ENCODE data around the gene NR6A1. TPM values are rescaled to one million over a fixed set of nuclear protein-coding genes. Genes with fewer than 3 reads are reported as not detected.

The NR6A1 gene
- total and polyA plus RNA-seq, 2 experiments from 2014 or later, result 44.2 to 139 TPM

DNA sequence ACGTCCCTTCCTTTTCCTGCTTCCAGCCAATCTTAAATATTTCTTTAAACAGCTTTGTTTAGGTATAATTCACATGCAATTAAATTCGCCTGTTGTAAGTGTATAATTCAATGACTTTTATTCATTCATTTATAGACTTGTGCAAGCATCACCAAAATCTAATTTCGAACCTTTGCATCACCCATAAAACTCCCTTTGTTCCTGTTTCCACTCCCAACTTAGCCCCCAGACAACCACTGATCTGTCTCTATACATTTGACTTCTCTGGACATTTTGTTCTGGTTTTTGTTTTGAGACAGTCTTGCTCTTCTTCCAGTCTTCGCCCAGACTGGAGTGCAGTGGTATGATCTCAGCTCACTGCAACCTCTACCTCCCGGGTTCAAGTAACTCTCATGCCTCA, 71.5 kb downstream of the NR6A1 start:
- Histone ChIP-seq H3K4me1 (ENCODE audit: insufficient read depth) (peaks cover 36% of the 10 kb centered on the region), H3K27ac (ENCODE audit: low read depth) (no peak overlapping the region), H3K4me3 (no peak overlapping the region), H3K79me2 (replicated peaks; ENCODE audit: insufficient read depth) (no peaks in the 10 kb centered on the region; the same call in 1 of the 2 replicates), H2AFZ (no peak overlapping the region), H3K9me2 (ENCODE audit: insufficient read depth) (no peaks in the 10 kb centered on the region), H3K36me3 (ENCODE audit: insufficient read depth) (no peaks in the 10 kb centered on the region), H3K4me2 (no peak overlapping the region), H3K27me3 (ENCODE audit: insufficient read depth) (no peaks in the 10 kb centered on the region), H3F3A (replicated peaks; ENCODE audit: low read depth) (no peaks in the 10 kb centered on the region), H4K20me1 (replicated peaks; ENCODE audit: insufficient read depth) (no peaks in the 10 kb centered on the region)
- DNase-seq (ENCODE audit: low spot score) (no peak), ATAC-seq (no peak)
- Mint-ChIP-seq H3K36me3 (ENCODE audit: low read depth) (peaks cover 21% of the 10 kb centered on the region), H3K4me1 (peaks cover 45% of the 10 kb centered on the region), H3K27me3 (ENCODE audit: insufficient read depth, low read depth, poor library complexity) (peaks cover 14% of the 10 kb centered on the region), H3K4me3 (no peak overlapping the region), H3K27ac (peak overlapping the region; percentile 21), H3K9me3 (peaks cover 4% of the 10 kb centered on the region; the same call in 1 of the 3 replicates)
- TF ChIP-seq EZH2 (IDR thresholded peaks at IDR 0.05; ENCODE audit: low read depth, unreplicated experiment), result no peak
- TF ChIP-seq, protein P1, sequence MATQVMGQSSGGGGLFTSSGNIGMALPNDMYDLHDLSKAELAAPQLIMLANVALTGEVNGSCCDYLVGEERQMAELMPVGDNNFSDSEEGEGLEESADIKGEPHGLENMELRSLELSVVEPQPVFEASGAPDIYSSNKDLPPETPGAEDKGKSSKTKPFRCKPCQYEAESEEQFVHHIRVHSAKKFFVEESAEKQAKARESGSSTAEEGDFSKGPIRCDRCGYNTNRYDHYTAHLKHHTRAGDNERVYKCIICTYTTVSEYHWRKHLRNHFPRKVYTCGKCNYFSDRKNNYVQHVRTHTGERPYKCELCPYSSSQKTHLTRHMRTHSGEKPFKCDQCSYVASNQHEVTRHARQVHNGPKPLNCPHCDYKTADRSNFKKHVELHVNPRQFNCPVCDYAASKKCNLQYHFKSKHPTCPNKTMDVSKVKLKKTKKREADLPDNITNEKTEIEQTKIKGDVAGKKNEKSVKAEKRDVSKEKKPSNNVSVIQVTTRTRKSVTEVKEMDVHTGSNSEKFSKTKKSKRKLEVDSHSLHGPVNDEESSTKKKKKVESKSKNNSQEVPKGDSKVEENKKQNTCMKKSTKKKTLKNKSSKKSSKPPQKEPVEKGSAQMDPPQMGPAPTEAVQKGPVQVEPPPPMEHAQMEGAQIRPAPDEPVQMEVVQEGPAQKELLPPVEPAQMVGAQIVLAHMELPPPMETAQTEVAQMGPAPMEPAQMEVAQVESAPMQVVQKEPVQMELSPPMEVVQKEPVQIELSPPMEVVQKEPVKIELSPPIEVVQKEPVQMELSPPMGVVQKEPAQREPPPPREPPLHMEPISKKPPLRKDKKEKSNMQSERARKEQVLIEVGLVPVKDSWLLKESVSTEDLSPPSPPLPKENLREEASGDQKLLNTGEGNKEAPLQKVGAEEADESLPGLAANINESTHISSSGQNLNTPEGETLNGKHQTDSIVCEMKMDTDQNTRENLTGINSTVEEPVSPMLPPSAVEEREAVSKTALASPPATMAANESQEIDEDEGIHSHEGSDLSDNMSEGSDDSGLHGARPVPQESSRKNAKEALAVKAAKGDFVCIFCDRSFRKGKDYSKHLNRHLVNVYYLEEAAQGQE (IDR thresholded peaks at IDR 0.05; ENCODE audit: unreplicated experiment), result no peak
- TF ChIP-seq ZNF114 (CRISPR knock-in tag; IDR thresholded peaks at IDR 0.05), result no peak
- no peak for TF ChIP-seq STAT1 (IDR thresholded peaks at IDR 0.05; ENCODE audit: unreplicated experiment)
- no peak for TF ChIP-seq EZH2phosphoT487 (IDR thresholded peaks at IDR 0.05; ENCODE audit: unreplicated experiment)
- TF ChIP-seq, protein P2, sequence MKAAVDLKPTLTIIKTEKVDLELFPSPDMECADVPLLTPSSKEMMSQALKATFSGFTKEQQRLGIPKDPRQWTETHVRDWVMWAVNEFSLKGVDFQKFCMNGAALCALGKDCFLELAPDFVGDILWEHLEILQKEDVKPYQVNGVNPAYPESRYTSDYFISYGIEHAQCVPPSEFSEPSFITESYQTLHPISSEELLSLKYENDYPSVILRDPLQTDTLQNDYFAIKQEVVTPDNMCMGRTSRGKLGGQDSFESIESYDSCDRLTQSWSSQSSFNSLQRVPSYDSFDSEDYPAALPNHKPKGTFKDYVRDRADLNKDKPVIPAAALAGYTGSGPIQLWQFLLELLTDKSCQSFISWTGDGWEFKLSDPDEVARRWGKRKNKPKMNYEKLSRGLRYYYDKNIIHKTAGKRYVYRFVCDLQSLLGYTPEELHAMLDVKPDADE (IDR thresholded peaks at IDR 0.05), result no peak
- TF ChIP-seq, protein P3, sequence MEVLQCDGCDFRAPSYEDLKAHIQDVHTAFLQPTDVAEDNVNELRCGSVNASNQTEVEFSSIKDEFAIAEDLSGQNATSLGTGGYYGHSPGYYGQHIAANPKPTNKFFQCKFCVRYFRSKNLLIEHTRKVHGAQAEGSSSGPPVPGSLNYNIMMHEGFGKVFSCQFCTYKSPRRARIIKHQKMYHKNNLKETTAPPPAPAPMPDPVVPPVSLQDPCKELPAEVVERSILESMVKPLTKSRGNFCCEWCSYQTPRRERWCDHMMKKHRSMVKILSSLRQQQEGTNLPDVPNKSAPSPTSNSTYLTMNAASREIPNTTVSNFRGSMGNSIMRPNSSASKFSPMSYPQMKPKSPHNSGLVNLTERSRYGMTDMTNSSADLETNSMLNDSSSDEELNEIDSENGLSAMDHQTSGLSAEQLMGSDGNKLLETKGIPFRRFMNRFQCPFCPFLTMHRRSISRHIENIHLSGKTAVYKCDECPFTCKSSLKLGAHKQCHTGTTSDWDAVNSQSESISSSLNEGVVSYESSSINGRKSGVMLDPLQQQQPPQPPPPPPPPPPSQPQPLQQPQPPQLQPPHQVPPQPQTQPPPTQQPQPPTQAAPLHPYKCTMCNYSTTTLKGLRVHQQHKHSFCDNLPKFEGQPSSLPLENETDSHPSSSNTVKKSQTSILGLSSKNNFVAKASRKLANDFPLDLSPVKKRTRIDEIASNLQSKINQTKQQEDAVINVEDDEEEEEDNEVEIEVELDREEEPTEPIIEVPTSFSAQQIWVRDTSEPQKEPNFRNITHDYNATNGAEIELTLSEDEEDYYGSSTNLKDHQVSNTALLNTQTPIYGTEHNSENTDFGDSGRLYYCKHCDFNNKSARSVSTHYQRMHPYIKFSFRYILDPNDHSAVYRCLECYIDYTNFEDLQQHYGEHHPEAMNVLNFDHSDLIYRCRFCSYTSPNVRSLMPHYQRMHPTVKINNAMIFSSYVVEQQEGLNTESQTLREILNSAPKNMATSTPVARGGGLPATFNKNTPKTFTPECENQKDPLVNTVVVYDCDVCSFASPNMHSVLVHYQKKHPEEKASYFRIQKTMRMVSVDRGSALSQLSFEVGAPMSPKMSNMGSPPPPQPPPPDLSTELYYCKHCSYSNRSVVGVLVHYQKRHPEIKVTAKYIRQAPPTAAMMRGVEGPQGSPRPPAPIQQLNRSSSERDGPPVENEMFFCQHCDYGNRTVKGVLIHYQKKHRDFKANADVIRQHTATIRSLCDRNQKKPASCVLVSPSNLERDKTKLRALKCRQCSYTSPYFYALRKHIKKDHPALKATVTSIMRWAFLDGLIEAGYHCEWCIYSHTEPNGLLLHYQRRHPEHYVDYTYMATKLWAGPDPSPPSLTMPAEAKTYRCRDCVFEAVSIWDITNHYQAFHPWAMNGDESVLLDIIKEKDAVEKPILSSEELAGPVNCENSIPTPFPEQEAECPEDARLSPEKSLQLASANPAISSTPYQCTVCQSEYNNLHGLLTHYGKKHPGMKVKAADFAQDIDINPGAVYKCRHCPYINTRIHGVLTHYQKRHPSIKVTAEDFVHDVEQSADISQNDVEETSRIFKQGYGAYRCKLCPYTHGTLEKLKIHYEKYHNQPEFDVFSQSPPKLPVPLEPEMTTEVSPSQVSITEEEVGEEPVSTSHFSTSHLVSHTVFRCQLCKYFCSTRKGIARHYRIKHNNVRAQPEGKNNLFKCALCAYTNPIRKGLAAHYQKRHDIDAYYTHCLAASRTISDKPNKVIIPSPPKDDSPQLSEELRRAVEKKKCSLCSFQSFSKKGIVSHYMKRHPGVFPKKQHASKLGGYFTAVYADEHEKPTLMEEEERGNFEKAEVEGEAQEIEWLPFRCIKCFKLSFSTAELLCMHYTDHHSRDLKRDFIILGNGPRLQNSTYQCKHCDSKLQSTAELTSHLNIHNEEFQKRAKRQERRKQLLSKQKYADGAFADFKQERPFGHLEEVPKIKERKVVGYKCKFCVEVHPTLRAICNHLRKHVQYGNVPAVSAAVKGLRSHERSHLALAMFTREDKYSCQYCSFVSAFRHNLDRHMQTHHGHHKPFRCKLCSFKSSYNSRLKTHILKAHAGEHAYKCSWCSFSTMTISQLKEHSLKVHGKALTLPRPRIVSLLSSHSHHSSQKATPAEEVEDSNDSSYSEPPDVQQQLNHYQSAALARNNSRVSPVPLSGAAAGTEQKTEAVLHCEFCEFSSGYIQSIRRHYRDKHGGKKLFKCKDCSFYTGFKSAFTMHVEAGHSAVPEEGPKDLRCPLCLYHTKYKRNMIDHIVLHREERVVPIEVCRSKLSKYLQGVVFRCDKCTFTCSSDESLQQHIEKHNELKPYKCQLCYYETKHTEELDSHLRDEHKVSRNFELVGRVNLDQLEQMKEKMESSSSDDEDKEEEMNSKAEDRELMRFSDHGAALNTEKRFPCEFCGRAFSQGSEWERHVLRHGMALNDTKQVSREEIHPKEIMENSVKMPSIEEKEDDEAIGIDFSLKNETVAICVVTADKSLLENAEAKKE (CRISPR knock-in tag; IDR thresholded peaks at IDR 0.05), result no peak
- TF ChIP-seq, protein P4, sequence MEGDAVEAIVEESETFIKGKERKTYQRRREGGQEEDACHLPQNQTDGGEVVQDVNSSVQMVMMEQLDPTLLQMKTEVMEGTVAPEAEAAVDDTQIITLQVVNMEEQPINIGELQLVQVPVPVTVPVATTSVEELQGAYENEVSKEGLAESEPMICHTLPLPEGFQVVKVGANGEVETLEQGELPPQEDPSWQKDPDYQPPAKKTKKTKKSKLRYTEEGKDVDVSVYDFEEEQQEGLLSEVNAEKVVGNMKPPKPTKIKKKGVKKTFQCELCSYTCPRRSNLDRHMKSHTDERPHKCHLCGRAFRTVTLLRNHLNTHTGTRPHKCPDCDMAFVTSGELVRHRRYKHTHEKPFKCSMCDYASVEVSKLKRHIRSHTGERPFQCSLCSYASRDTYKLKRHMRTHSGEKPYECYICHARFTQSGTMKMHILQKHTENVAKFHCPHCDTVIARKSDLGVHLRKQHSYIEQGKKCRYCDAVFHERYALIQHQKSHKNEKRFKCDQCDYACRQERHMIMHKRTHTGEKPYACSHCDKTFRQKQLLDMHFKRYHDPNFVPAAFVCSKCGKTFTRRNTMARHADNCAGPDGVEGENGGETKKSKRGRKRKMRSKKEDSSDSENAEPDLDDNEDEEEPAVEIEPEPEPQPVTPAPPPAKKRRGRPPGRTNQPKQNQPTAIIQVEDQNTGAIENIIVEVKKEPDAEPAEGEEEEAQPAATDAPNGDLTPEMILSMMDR (conservative IDR thresholded peaks at IDR 0.05; ENCODE audit: low read depth in 2 of 2), result no peak
- no peak for TF ChIP-seq POLR2AphosphoS5 (IDR thresholded peaks at IDR 0.05; ENCODE audit: low read depth)
- TF ChIP-seq NANOG (IDR thresholded peaks at IDR 0.05; ENCODE audit: borderline replicate concordance), result no peak
- TF ChIP-seq CREB1 (CRISPR knock-in tag; IDR thresholded peaks at IDR 0.05; ENCODE audit: low read depth), result no peak
- no peak for TF ChIP-seq ZNF331 (CRISPR knock-in tag; IDR thresholded peaks at IDR 0.05; ENCODE audit: low read depth)
- TF ChIP-seq JUNB (IDR thresholded peaks at IDR 0.05; ENCODE audit: unreplicated experiment), result no peak
